ENCODE measurements around the gene WDR27.

The WDR27 gene

GRCh38 chr6:169738976-169739529 is 37.2 kb upstream of the WDR27 start (continued):
- 0 out of 2 replicates have a peak, but pooled peaks have one; percentile 48 for TF ChIP-seq PRDM10 (tag by site-specific recombination; IDR thresholded peaks at IDR 0.05)
- TF ChIP-seq ZSCAN5A (tag by site-specific recombination; IDR thresholded peaks at IDR 0.05): no peak
- TF ChIP-seq ZNF677 (tag by site-specific recombination; IDR thresholded peaks at IDR 0.05): no peak
- TF ChIP-seq ZNF398 (tag by site-specific recombination; IDR thresholded peaks at IDR 0.05): no peak
- TF ChIP-seq ZNF664 (tag by site-specific recombination; IDR thresholded peaks at IDR 0.05): no peak
- no peak for TF ChIP-seq CTCF (tag by site-specific recombination; IDR thresholded peaks at IDR 0.05)
- no peak for TF ChIP-seq MYNN (tag by site-specific recombination; IDR thresholded peaks at IDR 0.05; ENCODE audit: borderline replicate concordance)
- TF ChIP-seq ZNF521 (tag by site-specific recombination; IDR thresholded peaks at IDR 0.05): no peak
- TF ChIP-seq ZNF335 (tag by site-specific recombination; conservative IDR thresholded peaks at IDR 0.05): peak; percentile 35; the same call in 1 of the 2 replicates
- 0 out of 2 replicates have a peak, but pooled peaks have one; percentile 34 for TF ChIP-seq ZNF501 (tag by site-specific recombination; IDR thresholded peaks at IDR 0.05)
- TF ChIP-seq ZNF362 (tag by site-specific recombination; IDR thresholded peaks at IDR 0.05): 0 out of 2 replicates have a peak, but pooled peaks have one; percentile 55
- no peak for TF ChIP-seq ZNF24 (tag by site-specific recombination; IDR thresholded peaks at IDR 0.05)
- TF ChIP-seq PRDM1 (tag by site-specific recombination; IDR thresholded peaks at IDR 0.05): no peak
- TF ChIP-seq ZNF596 (tag by site-specific recombination; IDR thresholded peaks at IDR 0.05): no peak
- peak; percentile 82 for TF ChIP-seq PRDM6 (tag by site-specific recombination; IDR thresholded peaks at IDR 0.05)
- TF ChIP-seq ZBTB44 (tag by site-specific recombination; IDR thresholded peaks at IDR 0.05): no peak
- TF ChIP-seq ZNF2 (tag by site-specific recombination; IDR thresholded peaks at IDR 0.05): no peak
- no peak for TF ChIP-seq ZNF214 (tag by site-specific recombination; IDR thresholded peaks at IDR 0.05; ENCODE audit: borderline replicate concordance)
- TF ChIP-seq ZNF175 (tag by site-specific recombination; IDR thresholded peaks at IDR 0.05): no peak
- 0 out of 2 replicates have a peak, but pooled peaks have one; percentile 8 for TF ChIP-seq ZNF692 (tag by site-specific recombination; IDR thresholded peaks at IDR 0.05)
- no peak for TF ChIP-seq SCRT2 (tag by site-specific recombination; IDR thresholded peaks at IDR 0.05)
- TF ChIP-seq ZNF354C (tag by site-specific recombination; IDR thresholded peaks at IDR 0.05; ENCODE audit: borderline replicate concordance, low read depth): no peak
- no peak for TF ChIP-seq ZNF48 (tag by site-specific recombination; IDR thresholded peaks at IDR 0.05)
- TF ChIP-seq SCRT1 (tag by site-specific recombination; IDR thresholded peaks at IDR 0.05; ENCODE audit: borderline replicate concordance): peak; percentile 57; the same call in 1 of the 2 replicates

Measured in HEK293 (cell line).